HG03558 (cell line): ENCODE measurements around the gene DEPDC5.

Experiments
- ATAC-seq: cut with Tn5 transposase; IDR thresholded peaks from one replicate; pipeline ENCODE4 v1.9.1; 2021; ENCODE audit warnings: moderate number of reproducible peaks; ENCODE audit not compliant: unreplicated experiment; ENCODE audit errors: extremely low read depth

The DEPDC5 gene

GRCh38 chr22:31917227-31917921 lies 163.6 kb downstream of the DEPDC5 start:
- ATAC-seq: no peak

- ATAC-seq: no peak
Measured at GRCh38 chr22:31919730-31920129, 165.9 kb downstream of the DEPDC5 start.

GRCh38 chr22:31920306-31920705 lies 166.5 kb downstream of the DEPDC5 start:
- ATAC-seq: no peak

- no peak for ATAC-seq
Measured at GRCh38 chr22:31921106-31921505, 167.3 kb downstream of the DEPDC5 start.

GRCh38 chr22:31922534-31922933 lies 168.7 kb downstream of the DEPDC5 start:
- ATAC-seq: no peak

- ATAC-seq: no peak
Measured at GRCh38 chr22:31923136-31923535, 169.3 kb downstream of the DEPDC5 start.

- ATAC-seq: no peak
Measured at GRCh38 chr22:31923747-31924146, 169.9 kb downstream of the DEPDC5 start.

GRCh38 chr22:31925056-31925455 lies 171.2 kb downstream of the DEPDC5 start:
- no peak for ATAC-seq

- ATAC-seq: no peak
Measured at GRCh38 chr22:31926024-31926423, 172.2 kb downstream of the DEPDC5 start.

- no peak for ATAC-seq
Measured at GRCh38 chr22:31926969-31927368, 173.2 kb downstream of the DEPDC5 start.

GRCh38 chr22:31927562-31927961 lies 173.7 kb downstream of the DEPDC5 start:
- ATAC-seq: no peak

GRCh38 chr22:31929167-31929930 lies 175.5 kb downstream of the DEPDC5 start:
- no peak for ATAC-seq

GRCh38 chr22:31932863-31933262 lies 179.0 kb downstream of the DEPDC5 start:
- no peak for ATAC-seq

GRCh38 chr22:31933406-31933805 lies 179.6 kb downstream of the DEPDC5 start:
- ATAC-seq: no peak

GRCh38 chr22:31933816-31934482 lies 180.1 kb downstream of the DEPDC5 start:
- ATAC-seq: no peak

GRCh38 chr22:31935961-31936635 lies 182.3 kb downstream of the DEPDC5 start:
- ATAC-seq: no peak

GRCh38 chr22:31937341-31937740 lies 183.5 kb downstream of the DEPDC5 start:
- ATAC-seq: no peak

GRCh38 chr22:31938296-31938695 lies 184.5 kb downstream of the DEPDC5 start:
- ATAC-seq: no peak

GRCh38 chr22:31940506-31940905 lies 186.7 kb downstream of the DEPDC5 start:
- ATAC-seq: no peak

- no peak for ATAC-seq
Measured at GRCh38 chr22:31942091-31942490, 188.3 kb downstream of the DEPDC5 start.
